Muscle of leg (tissue), 16 donors: ENCODE results near the gene CCN2. TPM values are rescaled to one million over a fixed set of nuclear protein-coding genes. Genes with fewer than 3 reads are reported as not detected.

Experiments used
- DNase-seq: peaks from one replicate; pipeline ENCODE4 v3.0.0; 2013
- H3K27ac ChIP-seq: one replicate; pipeline ENCODE4 v1.5.1; 2013; ENCODE audit warnings: mild to moderate bottlenecking, low read length, control low read depth
- H3K27me3 ChIP-seq: one replicate; pipeline ENCODE4 v1.6.1; 2013; ENCODE audit warnings: low read length; ENCODE audit not compliant: control insufficient read depth, insufficient read depth
- H3K36me3 ChIP-seq: one replicate; pipeline ENCODE4 v1.6.1; 2013; ENCODE audit warnings: low read length; ENCODE audit not compliant: control insufficient read depth, insufficient read depth
- H3K4me1 ChIP-seq: one replicate; pipeline ENCODE4 v1.6.1; 2013; ENCODE audit warnings: low read length; ENCODE audit not compliant: control insufficient read depth, insufficient read depth
- H3K4me3 ChIP-seq: one replicate; pipeline ENCODE4 v1.5.1; 2013; ENCODE audit warnings: low read length, control low read depth
- H3K9me3 ChIP-seq: replicated peaks from 2 replicates; pipeline ENCODE4 v1.6.1; 2013; ENCODE audit warnings: low read depth, low read length; ENCODE audit not compliant: control insufficient read depth
- WGBS: methylation state at CpG from one replicate; pipeline ENCODE4 v1.1.5; 2013; ENCODE audit warnings: missing lambda C conversion rate; ENCODE audit not compliant: insufficient coverage; 5-methylcytosine and 5-hydroxymethylcytosine counted together
- long read RNA-seq, 11 donors: transcript quantifications; one replicate each; lab custom pipeline, GENCODE V29; 2026
- polyA plus RNA-seq, 8 donors: library from polyadenylated mRNA; unstranded; fragments of 120-200 nt; gene quantifications; one replicate each; pipeline versions ENCODE4 v1.2.1 to v1.2.3, GENCODE V29; 2013; ENCODE audit warnings: inconsistent platforms in 1 of 8, low replicate concordance in 1 of 8; ENCODE audit not compliant: insufficient read length in 8 of 8, insufficient read depth in 1 of 8
- total RNA-seq: library from RNA; stranded (reverse); fragments of 120-200 nt; gene quantifications from one replicate; pipeline ENCODE4 v1.2.4, GENCODE V29; 2013

The CCN2 gene, protein sequence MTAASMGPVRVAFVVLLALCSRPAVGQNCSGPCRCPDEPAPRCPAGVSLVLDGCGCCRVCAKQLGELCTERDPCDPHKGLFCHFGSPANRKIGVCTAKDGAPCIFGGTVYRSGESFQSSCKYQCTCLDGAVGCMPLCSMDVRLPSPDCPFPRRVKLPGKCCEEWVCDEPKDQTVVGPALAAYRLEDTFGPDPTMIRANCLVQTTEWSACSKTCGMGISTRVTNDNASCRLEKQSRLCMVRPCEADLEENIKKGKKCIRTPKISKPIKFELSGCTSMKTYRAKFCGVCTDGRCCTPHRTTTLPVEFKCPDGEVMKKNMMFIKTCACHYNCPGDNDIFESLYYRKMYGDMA
- total RNA-seq = 16.0 TPM
- polyA plus RNA-seq = 10 to 100 TPM; 27.5 to 86.5 (median 41.6) TPM
- long read RNA-seq, donor 1, transcript CTGF-201 (5 exons, 2,339 nt) = major isoform, 8 of 17 reads
- long read RNA-seq, donor 1, partial matches to known transcripts = 9 of 17 reads
- long read RNA-seq, donor 1, other reads (novel, unspliced or antisense) = 0 of 17 reads
- long read RNA-seq, donor 2, partial matches to known transcripts = 0 of 2 reads
- long read RNA-seq, donor 2, other reads (novel, unspliced or antisense) = 0 of 2 reads
- long read RNA-seq, donor 3, transcript CTGF-201 (5 exons, 2,339 nt) = major isoform, 12 of 12 reads
- long read RNA-seq, donor 3, partial matches to known transcripts = 0 of 12 reads
- long read RNA-seq, donor 3, other reads (novel, unspliced or antisense) = 0 of 12 reads
- long read RNA-seq, donor 4, transcript CTGF-201 (5 exons, 2,339 nt) = major isoform, 27 of 32 reads
- long read RNA-seq, donor 4, partial matches to known transcripts = 5 of 32 reads
- long read RNA-seq, donor 4, other reads (novel, unspliced or antisense) = 0 of 32 reads
- long read RNA-seq, donor 5, transcript CTGF-201 (5 exons, 2,339 nt) = major isoform, 58 of 63 reads
- long read RNA-seq, donor 5, partial matches to known transcripts = 5 of 63 reads
- long read RNA-seq, donor 5, other reads (novel, unspliced or antisense) = 0 of 63 reads
- long read RNA-seq, donor 6, transcript CTGF-201 (5 exons, 2,339 nt) = major isoform, 12 of 12 reads
- long read RNA-seq, donor 6, partial matches to known transcripts = 0 of 12 reads
- long read RNA-seq, donor 6, other reads (novel, unspliced or antisense) = 0 of 12 reads
- long read RNA-seq, donor 7, transcript CTGF-201 (5 exons, 2,339 nt) = major isoform, 30 of 65 reads
- long read RNA-seq, donor 7, partial matches to known transcripts = 35 of 65 reads
- long read RNA-seq, donor 7, other reads (novel, unspliced or antisense) = 0 of 65 reads
- long read RNA-seq, donor 8, transcript CTGF-201 (5 exons, 2,339 nt) = major isoform, 10 of 10 reads
- long read RNA-seq, donor 8, partial matches to known transcripts = 0 of 10 reads
- long read RNA-seq, donor 8, other reads (novel, unspliced or antisense) = 0 of 10 reads
- long read RNA-seq, donor 9, transcript CTGF-201 (5 exons, 2,339 nt) = major isoform, 10 of 17 reads
- long read RNA-seq, donor 9, partial matches to known transcripts = 7 of 17 reads
- long read RNA-seq, donor 9, other reads (novel, unspliced or antisense) = 0 of 17 reads
- long read RNA-seq, donor 10, transcript CTGF-201 (5 exons, 2,339 nt) = major isoform, 42 of 42 reads
- long read RNA-seq, donor 10, partial matches to known transcripts = 0 of 42 reads
- long read RNA-seq, donor 10, other reads (novel, unspliced or antisense) = 0 of 42 reads
- long read RNA-seq, donor 11, transcript CTGF-201 (5 exons, 2,339 nt) = major isoform, 14 of 14 reads
- long read RNA-seq, donor 11, partial matches to known transcripts = 0 of 14 reads
- long read RNA-seq, donor 11, other reads (novel, unspliced or antisense) = 0 of 14 reads

DNA sequence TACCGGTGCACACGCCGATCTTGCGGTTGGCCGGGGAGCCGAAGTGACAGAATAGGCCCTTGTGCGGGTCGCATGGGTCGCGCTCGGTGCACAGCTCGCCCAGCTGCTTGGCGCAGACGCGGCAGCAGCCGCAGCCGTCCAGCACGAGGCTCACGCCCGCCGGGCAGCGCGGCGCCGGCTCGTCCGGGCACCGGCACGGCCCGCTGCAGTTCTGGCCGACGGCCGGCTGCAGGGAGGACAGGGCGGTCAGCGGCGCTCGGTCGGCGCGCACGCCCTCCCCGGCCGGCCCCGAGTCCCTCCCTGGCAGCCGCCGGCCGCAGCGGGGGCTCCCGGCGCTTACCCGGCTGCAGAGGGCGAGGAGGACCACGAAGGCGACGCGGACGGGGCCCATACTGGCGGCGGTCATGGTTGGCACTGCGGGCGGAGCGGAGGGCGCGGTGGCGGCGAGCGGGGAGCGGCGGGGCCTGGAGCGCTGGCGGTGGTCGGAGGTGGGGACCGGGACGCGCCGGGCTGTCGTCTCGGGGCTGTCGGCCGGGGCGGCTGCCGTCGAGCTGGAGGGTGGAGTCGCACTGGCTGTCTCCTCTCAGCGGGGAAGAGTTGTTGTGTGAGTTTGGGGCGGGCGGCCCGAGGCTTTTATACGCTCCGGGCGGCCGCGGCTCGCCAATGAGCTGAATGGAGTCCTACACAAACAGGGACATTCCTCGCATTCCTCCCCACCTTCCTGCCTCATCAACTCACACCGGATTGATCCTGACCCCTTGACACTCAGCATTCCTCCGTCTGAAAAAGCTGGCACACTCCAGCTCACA, at the start of gene CCN2:
Gene CCN2, minus strand, starts transcription at position 606 of the 809 bp plus-strand sequence. Its CDS starts 200 bp downstream, at position 406.
- Histone ChIP-seq H3K4me3 (peak within 1 kb of the TSS; percentile 52), H3K4me1 (peaks cover 25% of the 10 kb centered on the region), H3K36me3 (peaks cover 3% of the 10 kb centered on the region), H3K27me3 (no peaks in the 10 kb centered on the region), H3K9me3 (no peaks in the 10 kb centered on the region), H3K27ac (peak within 1 kb of the TSS; percentile 83)
- under 1% methylated on average over 87 of the region's 97 CpGs for WGBS
- DNase-seq = peak; percentile 92

DNA sequence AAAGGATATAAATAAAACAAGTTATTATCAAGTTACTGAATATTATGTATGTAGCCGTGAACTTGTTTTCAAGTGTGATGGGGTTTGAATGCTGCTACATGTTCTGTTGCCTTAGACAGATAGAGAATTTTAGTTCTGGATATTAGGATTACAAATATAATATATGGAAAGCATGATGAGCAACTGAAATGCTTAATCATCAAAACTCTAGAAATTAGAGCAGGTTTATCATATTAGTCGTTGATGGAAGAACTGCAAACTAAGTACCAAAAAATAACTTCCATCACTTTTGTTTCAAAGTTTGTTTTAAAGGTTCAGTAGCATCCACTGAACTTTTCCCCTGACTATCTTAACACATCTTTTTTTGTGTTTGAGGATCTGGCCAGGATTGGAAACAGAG, 49.1 kb upstream of the CCN2 start:
- WGBS = no CpG with 5 or more reads among the region's 2 CpGs

DNA sequence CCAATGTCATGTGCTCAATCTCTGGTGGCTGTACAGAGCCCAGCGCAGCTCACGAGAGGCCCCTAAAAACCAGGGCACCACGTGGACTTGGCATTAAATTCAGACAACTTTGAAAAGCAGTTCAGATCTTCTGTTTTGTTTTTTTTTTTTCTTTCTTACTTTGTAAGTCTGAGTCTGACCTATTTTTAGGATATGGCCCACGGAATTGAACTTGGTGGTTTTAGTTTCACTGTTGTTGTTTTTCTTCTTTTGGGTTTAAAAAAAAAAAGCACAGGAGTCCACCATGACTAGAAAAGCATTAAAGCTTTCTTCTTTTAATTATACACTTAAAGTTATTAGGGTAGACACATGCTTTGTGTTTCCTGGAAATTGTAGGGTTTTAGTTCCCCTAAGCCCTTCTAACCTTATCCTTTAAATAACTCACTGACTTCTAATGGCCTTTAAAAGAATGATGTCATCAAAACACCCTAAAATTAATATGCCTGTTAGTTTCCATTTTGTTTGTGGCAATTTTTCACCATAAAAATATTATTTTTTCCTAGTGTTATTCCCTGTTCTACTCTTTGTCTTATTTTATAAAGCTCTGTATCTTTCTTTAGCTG, 48.5 kb upstream of the CCN2 start:
- DNase-seq = peak; percentile 23
- Histone ChIP-seq H3K9me3 (peaks cover 8% of the 10 kb centered on the region), H3K36me3 (no peaks in the 10 kb centered on the region), H3K4me1 (peaks cover 2% of the 10 kb centered on the region), H3K27ac (no peak overlapping the region), H3K4me3 (no peak overlapping the region), H3K27me3 (no peaks in the 10 kb centered on the region)
- WGBS = 53% methylated on average over 2 of the region's 4 CpGs

More for the DNA sequence above, 49.1 kb upstream of the CCN2 start:
- Histone ChIP-seq H3K27me3 (no peaks in the 10 kb centered on the region), H3K27ac (no peak overlapping the region), H3K36me3 (no peaks in the 10 kb centered on the region), H3K9me3 (peaks cover 8% of the 10 kb centered on the region), H3K4me1 (peaks cover 2% of the 10 kb centered on the region), H3K4me3 (no peak overlapping the region)
- no peak for DNase-seq

DNA sequence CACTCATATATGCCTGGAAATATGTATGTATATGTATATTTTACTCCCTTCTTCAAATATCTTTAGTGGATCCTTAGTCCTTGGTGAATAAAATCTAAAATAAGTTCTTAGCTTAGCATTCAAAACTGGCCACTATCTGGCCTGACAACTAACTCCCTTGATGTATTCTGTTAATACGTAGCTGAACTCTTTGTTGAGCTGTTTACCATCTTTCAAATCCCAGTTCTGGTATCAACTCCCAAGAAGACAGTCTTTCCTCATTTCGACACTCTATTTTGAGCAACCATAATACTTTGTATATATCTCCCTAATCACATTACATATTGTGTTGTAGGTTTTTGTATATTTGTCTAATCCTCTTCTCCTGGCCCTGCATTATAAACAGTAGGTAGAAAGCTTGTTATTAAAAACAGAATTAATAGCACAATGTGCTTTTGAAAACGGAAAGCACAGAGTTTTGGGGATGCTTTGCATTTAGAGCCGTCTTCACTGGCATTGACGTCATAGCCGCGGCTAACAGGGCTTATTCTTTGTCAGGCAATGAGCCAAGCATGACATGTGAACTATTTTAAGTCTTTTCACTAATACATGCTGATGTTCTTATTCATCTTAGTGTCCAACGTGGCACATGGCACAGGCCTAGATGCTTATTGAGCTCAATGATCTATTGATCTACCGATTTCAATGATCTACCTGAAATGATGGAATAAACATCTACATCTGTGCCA, 47.2 kb upstream of the CCN2 start:
- no peak overlapping the region for H3K27ac ChIP-seq
- peak; percentile 47 for DNase-seq

DNA sequence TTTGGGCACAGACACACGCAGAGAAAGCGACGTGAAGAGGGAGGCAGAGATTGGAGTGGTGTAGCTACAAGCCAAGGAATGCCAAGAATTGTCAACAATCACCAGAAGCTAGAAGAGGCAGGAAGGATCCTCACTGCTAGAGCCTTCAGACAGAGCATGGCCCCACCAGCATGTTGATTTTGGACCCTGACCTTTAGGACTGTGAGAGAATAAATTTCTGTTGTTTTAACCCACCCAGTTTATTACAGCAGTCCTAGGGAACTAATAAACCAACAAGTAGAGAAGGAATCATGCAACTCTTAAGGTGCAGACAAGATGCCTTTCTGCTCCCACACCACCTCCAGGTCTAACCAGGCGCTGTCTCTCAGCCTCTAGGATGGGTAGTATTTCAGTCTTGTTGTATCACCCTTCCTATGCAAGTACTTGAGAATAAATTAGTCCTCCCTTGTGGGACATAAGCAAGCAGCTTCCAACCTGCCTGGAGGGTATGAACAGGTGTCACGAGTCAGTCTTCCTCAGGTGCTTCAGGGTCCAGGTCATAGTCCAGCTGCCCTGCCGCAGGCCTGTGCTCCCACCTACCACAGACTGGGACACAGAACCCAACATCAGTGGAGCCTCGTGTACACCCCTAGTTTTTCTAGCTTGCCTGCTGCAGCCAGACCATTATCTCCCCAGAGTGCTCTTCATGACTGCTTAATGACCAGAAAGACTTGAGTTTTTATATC, 46.4 kb upstream of the CCN2 start:
- H3K4me3 ChIP-seq = no peak overlapping the region
- no peak overlapping the region for H3K27ac ChIP-seq
- H3K4me1 ChIP-seq = peaks cover 2% of the 10 kb centered on the region
- no peak for DNase-seq
- no peaks in the 10 kb centered on the region for H3K27me3 ChIP-seq
- 95% methylated on average over 2 of the region's 7 CpGs for whole genome bisulfite sequencing
- H3K9me3 ChIP-seq = no peaks in the 10 kb centered on the region
- no peaks in the 10 kb centered on the region for H3K36me3 ChIP-seq

More for the DNA sequence above, 47.2 kb upstream of the CCN2 start:
- 86% methylated on average over 6 of the region's 9 CpGs for WGBS
- Histone ChIP-seq H3K9me3 (peaks cover 2% of the 10 kb centered on the region), H3K4me3 (no peak overlapping the region), H3K27me3 (no peaks in the 10 kb centered on the region), H3K36me3 (no peaks in the 10 kb centered on the region), H3K4me1 (peaks cover 2% of the 10 kb centered on the region)

DNA sequence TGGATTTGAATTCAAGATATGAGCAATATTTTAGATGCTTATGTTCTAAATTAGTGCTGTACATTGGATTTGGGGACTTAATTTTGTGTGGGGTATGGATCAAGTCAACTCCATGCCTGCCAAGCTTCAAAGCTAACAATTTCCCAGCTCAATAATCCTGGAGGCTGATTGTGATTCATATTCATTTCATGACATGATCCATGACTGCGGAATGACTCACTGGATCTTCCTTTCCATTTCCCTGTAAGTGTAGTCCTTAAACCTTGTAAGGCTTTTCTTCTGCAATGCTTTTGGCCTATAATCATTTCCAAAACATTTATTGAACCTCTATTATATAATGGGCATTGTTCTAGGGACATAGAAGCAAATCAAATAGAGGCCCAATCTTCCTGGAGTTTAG, 44.7 kb upstream of the CCN2 start:
- Histone ChIP-seq H3K27me3 (no peaks in the 10 kb centered on the region), H3K36me3 (no peaks in the 10 kb centered on the region), H3K4me1 (peaks cover 2% of the 10 kb centered on the region), H3K9me3 (no peaks in the 10 kb centered on the region), H3K27ac (no peak overlapping the region), H3K4me3 (no peak overlapping the region)
- WGBS = no CpG with 5 or more reads among the region's 1 CpG
- DNase-seq = no peak

DNA sequence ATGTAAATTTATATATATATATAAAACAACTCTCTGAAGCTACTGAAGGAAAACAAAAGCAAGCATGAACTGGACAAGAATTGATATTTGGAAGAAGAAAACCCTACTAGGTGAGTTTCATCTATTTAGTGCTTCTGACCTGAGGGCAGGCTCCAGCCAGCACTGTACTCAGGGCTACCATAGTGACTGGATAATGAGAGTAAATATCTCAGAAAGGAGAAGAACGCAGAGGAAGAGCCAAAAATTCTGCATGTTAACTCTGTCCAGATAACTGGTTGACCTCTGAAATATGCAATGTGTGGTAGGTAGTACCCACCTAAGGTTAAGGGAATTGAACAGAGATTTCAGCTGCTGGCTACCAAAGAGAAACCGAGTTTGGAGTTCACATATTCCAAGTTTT, 41.4 kb upstream of the CCN2 start:
- Histone ChIP-seq H3K9me3 (no peaks in the 10 kb centered on the region), H3K27me3 (no peaks in the 10 kb centered on the region), H3K4me1 (no peaks in the 10 kb centered on the region), H3K4me3 (no peak overlapping the region), H3K27ac (no peak overlapping the region), H3K36me3 (no peaks in the 10 kb centered on the region)
- no peak for DNase-seq
- no CpG with 5 or more reads among the region's 2 CpGs for WGBS
